Mesenchymal stem cell (in vitro differentiated cells and primary cell): ENCODE measurements around the gene MOV10L1.
"Not testable (repeated sequence)": the region's sequence is repeated elsewhere in the genome, so short reads cannot be mapped to it uniquely, and the experiment has no call there.

Source experiments
- DNase-seq: peaks from one replicate; pipeline ENCODE4 v3.0.0-alpha.2; 2013
- H2AFZ ChIP-seq: one replicate; pipeline ENCODE4 v1.6.1; 2013; ENCODE audit warnings: low read depth, mild to moderate bottlenecking, control low read depth, inconsistent platforms, low read length, moderate library complexity
- H2AK5ac ChIP-seq: 2 replicates; pipeline ENCODE4 v1.6.1; 2013; ENCODE audit warnings: low read length, moderate library complexity, mild to moderate bottlenecking, inconsistent platforms; ENCODE audit not compliant: severe bottlenecking
- H2BK120ac ChIP-seq: one replicate; pipeline ENCODE4 v1.6.1; 2013; ENCODE audit warnings: low read depth, mild to moderate bottlenecking, inconsistent platforms, low read length, moderate library complexity
- H2BK12ac ChIP-seq, 2 experiments: one replicate each; pipeline ENCODE4 v1.6.1; 2013; ENCODE audit warnings: inconsistent platforms in 2 of 2, low read length in 2 of 2, mild to moderate bottlenecking in 2 of 2, moderate library complexity in 2 of 2, control low read depth in 1 of 2
- H2BK15ac ChIP-seq: one replicate; pipeline ENCODE4 v1.6.1; 2013; ENCODE audit warnings: mild to moderate bottlenecking, low read depth, inconsistent platforms; ENCODE audit not compliant: poor library complexity, severe bottlenecking
- H2BK5ac ChIP-seq: 2 replicates; pipeline ENCODE4 v1.6.1; 2013; ENCODE audit warnings: low read depth, mild to moderate bottlenecking, low read length, control low read depth, inconsistent platforms; ENCODE audit not compliant: poor library complexity, severe bottlenecking
- H3K14ac ChIP-seq, 2 experiments: one replicate each; pipeline ENCODE4 v1.6.1; 2013; ENCODE audit warnings: inconsistent platforms in 2 of 2, low read length in 2 of 2, control low read depth in 1 of 2, mild to moderate bottlenecking in 1 of 2, moderate library complexity in 1 of 2
- H3K18ac ChIP-seq, 2 experiments: one replicate each; pipeline ENCODE4 v1.6.1; 2013; ENCODE audit warnings: inconsistent platforms in 2 of 2, low read length in 2 of 2, control low read depth in 1 of 2, low read depth in 1 of 2, mild to moderate bottlenecking in 1 of 2
- H3K23ac ChIP-seq, 2 experiments: one replicate each; pipeline ENCODE4 v1.6.1; 2013; ENCODE audit warnings: inconsistent platforms in 2 of 2, low read length in 2 of 2, mild to moderate bottlenecking in 2 of 2, moderate library complexity in 2 of 2, control low read depth in 1 of 2
- H3K27ac ChIP-seq: 2 replicates; pipeline ENCODE4 v1.5.1; 2013; ENCODE audit warnings: mild to moderate bottlenecking, moderate library complexity, low read length, control low read depth, inconsistent platforms; ENCODE audit not compliant: poor library complexity, severe bottlenecking
- H3K27me3 ChIP-seq, 2 experiments: 2 replicates each; pipeline versions ENCODE4 v1.6.1 to v1.7.0; 2013; ENCODE audit warnings: low read length in 2 of 2, mild to moderate bottlenecking in 2 of 2, moderate library complexity in 2 of 2, control low read depth in 1 of 2, inconsistent platforms in 1 of 2; ENCODE audit not compliant: control insufficient read depth in 1 of 2, insufficient read depth in 1 of 2
- H3K36me3 ChIP-seq, 2 experiments: 2 replicates each; pipeline versions ENCODE4 v1.6.1 to v1.7.0; 2013; ENCODE audit warnings: low read length in 2 of 2, control low read depth in 1 of 2, inconsistent platforms in 1 of 2, low read depth in 1 of 2, mild to moderate bottlenecking in 1 of 2; ENCODE audit not compliant: insufficient read depth in 2 of 2, control insufficient read depth in 1 of 2
- H3K4ac ChIP-seq, 2 experiments: one replicate each; pipeline ENCODE4 v1.6.1; 2013; ENCODE audit warnings: inconsistent platforms in 2 of 2, low read length in 2 of 2, mild to moderate bottlenecking in 2 of 2, moderate library complexity in 2 of 2, control low read depth in 1 of 2, low read depth in 1 of 2
- H3K4me1 ChIP-seq: 2 replicates; pipeline ENCODE4 v1.6.1; 2013; ENCODE audit warnings: low read depth, low read length, control low read depth; ENCODE audit not compliant: control insufficient read depth, insufficient read depth
- H3K4me2 ChIP-seq: 2 replicates; pipeline ENCODE4 v1.6.1; 2013; ENCODE audit warnings: low read length, mild to moderate bottlenecking, inconsistent platforms; ENCODE audit not compliant: poor library complexity, severe bottlenecking
- H3K4me3 ChIP-seq, 2 experiments: 2 replicates each; pipeline versions ENCODE4 v1.5.1 to v1.7.0; 2013; ENCODE audit warnings: low read length in 2 of 2, mild to moderate bottlenecking in 2 of 2, control low read depth in 1 of 2, low read depth in 1 of 2; ENCODE audit not compliant: insufficient read depth in 1 of 2
- H3K79me1 ChIP-seq: replicated peaks from 2 replicates; pipeline ENCODE4 v1.6.1; 2013; ENCODE audit warnings: mild to moderate bottlenecking, control low read depth, low read length, inconsistent platforms; ENCODE audit not compliant: poor library complexity, severe bottlenecking
- H3K9ac ChIP-seq: 2 replicates; pipeline ENCODE4 v1.7.0; 2013; ENCODE audit warnings: mild to moderate bottlenecking, low read length, moderate library complexity
- H3K9me3 ChIP-seq: 2 replicates; pipeline ENCODE4 v1.7.0; 2013; ENCODE audit warnings: mild to moderate bottlenecking, low read length; ENCODE audit not compliant: control insufficient read depth
- H4K8ac ChIP-seq: one replicate; pipeline ENCODE4 v1.6.1; 2013; ENCODE audit warnings: inconsistent platforms, mild to moderate bottlenecking, low read length, moderate library complexity
- H4K91ac ChIP-seq: one replicate; pipeline ENCODE4 v1.6.1; 2013; ENCODE audit warnings: mild to moderate bottlenecking, low read length, inconsistent platforms
- WGBS: methylation state at CpG from one replicate; pipeline ENCODE4 v1.1.7; 2013; ENCODE audit warnings: mixed read lengths; 5-methylcytosine and 5-hydroxymethylcytosine counted together

Gene MOV10L1

DNA sequence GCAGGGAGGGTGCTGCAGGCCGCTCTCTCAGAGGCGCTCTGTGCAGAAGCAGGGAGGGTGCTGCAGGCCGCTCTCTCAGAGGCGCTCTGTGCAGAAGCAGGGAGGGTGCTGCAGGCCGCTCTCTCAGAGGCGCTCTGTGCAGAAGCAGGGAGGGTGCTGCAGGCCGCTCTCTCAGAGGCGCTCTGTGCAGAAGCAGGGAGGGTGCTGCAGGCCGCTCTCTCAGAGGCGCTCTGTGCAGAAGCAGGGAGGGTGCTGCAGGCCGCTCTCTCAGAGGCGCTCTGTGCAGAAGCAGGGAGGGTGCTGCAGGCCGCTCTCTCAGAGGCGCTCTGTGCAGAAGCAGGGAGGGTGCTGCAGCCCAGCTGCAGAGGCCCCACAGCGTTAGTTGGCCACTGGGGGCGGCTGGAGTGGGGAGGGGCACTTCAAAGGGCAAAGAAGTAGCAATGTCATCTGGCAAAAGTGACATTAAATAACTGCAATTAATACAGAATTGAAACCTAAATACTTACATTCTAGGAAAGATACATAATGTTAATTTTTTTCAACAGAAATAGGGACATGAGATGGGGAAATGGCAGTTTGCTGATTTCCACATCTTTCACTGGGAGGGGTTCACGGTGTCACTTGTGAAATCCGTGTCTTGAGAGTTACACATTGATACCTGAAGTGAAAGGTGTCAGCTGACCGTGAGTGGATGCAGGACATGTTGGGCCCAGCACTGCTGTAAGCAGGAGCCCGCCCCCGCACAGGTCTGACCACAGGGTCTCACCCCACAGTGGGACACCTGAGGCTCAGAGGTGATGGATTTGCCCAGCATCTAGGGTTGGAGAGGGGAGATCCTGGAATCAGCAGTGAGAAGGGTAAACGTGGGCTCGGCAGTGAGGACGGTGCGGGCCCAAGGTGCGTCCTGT is 57.7 kb downstream of the MOV10L1 start:
- not testable (repeated sequence) for H3K14ac ChIP-seq, H3K4me2 ChIP-seq, H2BK12ac ChIP-seq, H3K9me3 ChIP-seq, DNase-seq, H3K79me1 ChIP-seq, H2AK5ac ChIP-seq, H3K36me3 ChIP-seq, H3K4me3 ChIP-seq, H4K91ac ChIP-seq, H3K4ac ChIP-seq, H2AFZ ChIP-seq, H3K27ac ChIP-seq, H3K9ac ChIP-seq, H3K18ac ChIP-seq, H3K23ac ChIP-seq, H2BK5ac ChIP-seq, H2BK15ac ChIP-seq, H2BK120ac ChIP-seq, H3K4me1 ChIP-seq, H4K8ac ChIP-seq
- H3K27me3 ChIP-seq, result peaks cover 16 to 44% of the 10 kb centered on the region in 2 experiments
- 80% methylated on average over 14 of the region's 26 CpGs for WGBS

- WGBS, result 88% methylated on average over 12 of the region's 12 CpGs
- no peak overlapping the region for H3K18ac ChIP-seq
- H3K4me2 ChIP-seq, result no peak overlapping the region
- no peak overlapping the region for H2AK5ac ChIP-seq
- H2BK120ac ChIP-seq, result no peak overlapping the region
- no peaks in the 10 kb centered on the region for H3K36me3 ChIP-seq
- peaks cover 21 to 42% of the 10 kb centered on the region in 2 experiments for H3K27me3 ChIP-seq
- no peak overlapping the region for H2BK5ac ChIP-seq
- H3K9me3 ChIP-seq, result no peaks in the 10 kb centered on the region
- H3K9ac ChIP-seq, result no peak overlapping the region
- H2AFZ ChIP-seq, result no peak overlapping the region
- no peak overlapping the region for H4K8ac ChIP-seq
- no peak overlapping the region for H4K91ac ChIP-seq
- H3K4ac ChIP-seq, result no peak overlapping the region
- no peak for DNase-seq
- H3K14ac ChIP-seq, result no peak overlapping the region
- no peaks in the 10 kb centered on the region for H3K79me1 ChIP-seq
- H3K23ac ChIP-seq, result no peak overlapping the region
- no peak overlapping the region for H3K27ac ChIP-seq
- no peak overlapping the region for H2BK15ac ChIP-seq
- H3K4me3 ChIP-seq, result peak overlapping the region in 1 of 2 experiments; percentile 18
- peaks cover 9% of the 10 kb centered on the region for H3K4me1 ChIP-seq
- no peak overlapping the region for H2BK12ac ChIP-seq
Measured at GRCh38 chr22:50148166-50148500, 58.3 kb downstream of the MOV10L1 start.

DNA sequence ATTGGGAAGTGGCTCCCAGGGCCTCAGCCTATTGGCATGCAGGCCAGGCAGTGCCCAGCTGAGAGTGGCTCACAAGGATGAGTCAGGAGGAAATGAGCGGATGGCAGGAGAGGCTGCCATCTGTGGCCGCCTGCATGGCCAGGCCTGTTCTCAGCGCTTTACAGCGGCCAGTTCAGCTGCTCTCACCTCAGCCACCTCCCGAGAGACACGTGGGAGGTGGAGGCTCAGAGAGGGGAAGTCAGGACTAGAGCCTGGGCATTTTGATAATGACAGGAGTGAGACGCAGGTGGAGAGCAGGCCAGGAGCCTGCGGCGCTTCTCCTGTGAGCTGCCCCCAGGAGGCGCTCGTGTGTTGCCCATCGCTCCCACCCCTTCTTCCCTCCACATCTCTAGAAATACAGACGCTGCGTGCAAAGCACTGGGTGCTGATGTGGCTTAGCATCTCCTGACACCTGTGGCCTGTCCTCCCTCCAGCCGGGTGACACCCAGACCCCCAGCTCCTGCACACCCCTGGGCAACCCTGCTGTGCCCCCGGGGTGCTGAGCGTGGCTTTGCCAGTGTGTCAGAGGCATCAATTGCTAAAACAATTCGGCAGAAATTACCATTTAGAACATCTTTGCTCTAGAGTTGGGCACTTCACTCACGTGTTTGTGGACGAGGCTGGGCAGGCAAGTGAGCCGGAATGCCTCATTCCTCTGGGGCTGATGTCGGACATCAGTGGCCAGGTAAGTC is 59.4 kb downstream of the MOV10L1 start:
- peak; percentile 60 for DNase-seq
- peak overlapping the region in 1 of 2 experiments; percentile 34 for H2BK12ac ChIP-seq
- H2BK120ac ChIP-seq, result no peak overlapping the region
- no peaks in the 10 kb centered on the region for H3K9me3 ChIP-seq
- no peak overlapping the region for H3K9ac ChIP-seq
- peaks cover 9% of the 10 kb centered on the region for H3K4me1 ChIP-seq
- H3K18ac ChIP-seq, result no peak overlapping the region
- H3K27ac ChIP-seq, result no peak overlapping the region
- no peaks in the 10 kb centered on the region for H3K79me1 ChIP-seq
- H4K8ac ChIP-seq, result peak overlapping the region; percentile 5
- peaks cover 22 to 42% of the 10 kb centered on the region in 2 experiments for H3K27me3 ChIP-seq
- no peak overlapping the region for H2AFZ ChIP-seq
- H2BK15ac ChIP-seq, result no peak overlapping the region
- no peak overlapping the region for H3K23ac ChIP-seq
- H2BK5ac ChIP-seq, result no peak overlapping the region
- H4K91ac ChIP-seq, result peak overlapping the region; percentile 66
- H3K36me3 ChIP-seq, result no peaks in the 10 kb centered on the region
- H2AK5ac ChIP-seq, result no peak overlapping the region
- 40% methylated on average over 18 of the region's 22 CpGs for WGBS
- no peak overlapping the region for H3K4me3 ChIP-seq
- H3K14ac ChIP-seq, result no peak overlapping the region
- no peak overlapping the region for H3K4ac ChIP-seq
- H3K4me2 ChIP-seq, result no peak overlapping the region
